Stromal cell of bone marrow (primary cell): ENCODE results near the gene RYR2.

Experiments
- DNase-seq: peaks from one replicate; pipeline ENCODE4 v3.0.0-alpha.2; 2012; ENCODE audit warnings: low read depth

RYR2 gene

GRCh38 chr1:237673631-237674030, 631.6 kb downstream of the RYR2 start:
- no peak for DNase-seq

DNA sequence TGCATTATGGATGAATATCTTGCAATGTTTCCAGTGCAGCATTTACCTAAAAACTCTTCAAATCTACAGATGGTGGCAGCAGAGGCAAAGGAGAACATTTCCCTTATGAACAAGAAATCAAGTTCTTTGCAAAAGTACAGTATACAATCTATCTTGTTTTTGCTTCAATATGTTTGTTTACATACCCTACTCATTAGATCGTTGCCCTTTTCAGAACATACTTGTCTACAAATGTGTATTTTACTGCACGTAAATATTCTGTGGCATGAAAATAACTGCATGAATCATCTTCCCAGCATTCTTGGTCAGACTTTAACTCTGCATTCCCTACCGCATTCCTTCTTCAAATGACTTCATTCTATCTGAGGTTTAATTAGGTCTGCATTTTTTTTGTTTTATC, 636.0 kb downstream of the RYR2 start:
- peak; percentile 6 for DNase-seq

DNA sequence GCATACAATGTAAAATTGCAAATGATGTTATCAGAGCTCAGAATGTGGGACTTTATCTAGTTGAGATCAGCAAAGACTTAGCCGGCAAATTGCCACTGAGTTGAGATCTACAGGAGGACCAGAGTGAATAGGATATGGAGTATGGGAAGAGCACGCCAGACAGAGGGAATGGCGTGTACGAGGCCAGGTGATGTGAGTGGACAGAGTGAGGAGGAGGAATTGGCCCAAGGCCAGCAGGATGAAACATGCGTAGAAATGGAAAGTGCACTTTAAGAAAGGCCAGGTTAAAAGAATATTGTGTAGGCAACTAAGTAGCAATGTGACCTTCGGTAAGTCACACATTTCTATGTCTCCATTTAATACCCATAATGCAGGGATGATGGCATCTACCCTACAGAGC, 637.7 kb downstream of the RYR2 start:
- DNase-seq: no peak

GRCh38 chr1:237681210-237681609, 639.2 kb downstream of the RYR2 start:
- DNase-seq: no peak

- no peak for DNase-seq
These were observed 642.3 kb downstream of the RYR2 start for GRCh38 chr1:237684236-237684635.

DNA sequence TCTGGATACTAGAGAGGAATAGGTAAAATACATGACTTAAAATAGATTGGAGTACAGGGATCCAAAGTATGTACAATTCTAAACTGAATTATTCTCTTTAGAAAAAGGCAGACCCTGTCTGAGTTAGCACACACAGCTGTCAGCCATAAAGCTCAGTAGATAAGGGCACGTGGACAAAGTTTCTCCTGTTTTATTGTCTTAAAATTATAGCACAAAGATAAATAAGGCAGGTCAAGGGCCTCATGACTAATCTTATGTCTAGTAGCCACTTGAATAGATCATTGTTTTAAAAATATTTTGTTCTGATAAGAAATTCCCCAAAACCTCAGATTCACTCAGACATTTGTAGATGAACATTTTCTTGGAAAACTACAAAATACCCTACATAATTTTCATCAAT, 643.6 kb downstream of the RYR2 start:
- DNase-seq: no peak

GRCh38 chr1:237687804-237688203, 645.8 kb downstream of the RYR2 start:
- no peak for DNase-seq

DNA sequence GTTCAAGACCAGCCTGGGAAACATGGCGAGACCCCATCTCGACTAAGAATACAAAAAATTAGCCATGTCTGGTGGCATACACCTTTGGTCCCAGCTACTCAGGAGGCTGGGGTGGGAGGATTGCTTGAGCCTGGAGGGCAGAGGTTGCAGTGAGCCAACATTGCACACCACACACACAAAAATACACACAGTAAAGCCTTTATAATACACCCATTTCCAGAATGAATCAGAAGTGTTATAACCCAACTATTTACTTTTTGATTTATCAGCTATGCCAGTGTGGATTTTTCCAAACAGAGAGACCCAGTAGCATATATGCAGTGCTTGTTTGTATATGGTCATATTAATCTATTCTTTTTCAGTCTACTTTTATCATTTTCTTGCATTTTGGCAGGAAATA, 648.7 kb downstream of the RYR2 start:
- DNase-seq: no peak

DNA sequence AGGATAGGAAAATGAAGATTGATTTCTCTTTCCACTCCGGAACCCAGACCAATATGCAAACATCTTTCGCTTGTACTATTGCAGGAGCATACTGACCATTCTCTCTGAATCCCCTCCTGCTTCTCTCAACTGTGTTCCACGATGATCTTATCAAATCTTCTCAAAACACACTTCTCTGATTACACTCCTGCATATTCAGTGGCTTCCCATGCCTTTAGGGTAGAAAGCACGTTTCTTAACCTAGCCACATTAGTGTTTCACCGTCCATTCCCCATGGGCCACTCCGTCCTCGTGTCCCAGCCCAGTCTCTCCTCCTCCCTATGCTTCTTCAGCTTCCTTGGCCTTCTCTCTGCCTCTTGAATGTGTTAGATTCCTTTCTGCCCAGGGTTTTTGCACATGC, 650.3 kb downstream of the RYR2 start:
- no peak for DNase-seq

DNA sequence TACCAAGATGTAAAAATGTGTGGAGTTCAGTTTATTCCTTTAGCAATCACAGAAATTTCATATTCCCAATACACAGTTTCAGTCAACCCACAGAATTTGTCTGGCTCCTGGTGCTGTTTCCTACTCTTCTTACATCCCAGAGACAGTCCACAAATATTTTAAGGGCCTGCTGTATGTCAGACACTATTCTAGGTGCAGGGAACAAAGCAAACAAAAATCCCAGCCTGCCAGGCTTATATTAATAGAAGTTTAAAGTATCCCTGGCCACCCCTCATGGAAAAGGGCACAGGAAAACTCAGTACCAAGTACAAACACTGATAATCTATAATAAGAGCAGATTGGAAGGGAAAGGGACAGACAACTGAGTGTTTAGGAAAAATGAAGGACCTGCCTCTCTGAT, 653.9 kb downstream of the RYR2 start:
- no peak for DNase-seq

DNA sequence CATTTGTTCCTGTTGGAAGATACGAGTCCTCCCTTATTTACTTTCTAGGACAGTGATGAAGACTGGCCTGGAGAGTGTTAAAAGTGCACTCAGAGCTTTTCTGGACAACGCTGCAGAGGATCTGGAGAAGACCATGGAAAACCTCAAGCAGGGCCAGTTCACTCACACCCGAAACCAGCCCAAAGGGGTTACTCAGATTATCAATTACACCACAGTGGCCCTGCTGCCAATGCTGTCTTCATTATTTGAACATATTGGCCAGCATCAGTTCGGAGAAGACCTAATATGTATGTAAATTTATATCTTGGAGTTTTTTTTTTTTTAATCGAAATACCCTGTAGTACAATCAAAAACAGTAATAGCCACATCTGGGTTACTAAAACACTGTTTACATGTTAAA, 658.2 kb downstream of the RYR2 start:
- DNase-seq: no peak

- DNase-seq: no peak
These were observed 659.5 kb downstream of the RYR2 start for GRCh38 chr1:237701534-237701933.

GRCh38 chr1:237702161-237702560, 660.2 kb downstream of the RYR2 start:
- DNase-seq: no peak

- DNase-seq: no peak
These were observed 663.5 kb downstream of the RYR2 start for GRCh38 chr1:237705462-237705861.

DNA sequence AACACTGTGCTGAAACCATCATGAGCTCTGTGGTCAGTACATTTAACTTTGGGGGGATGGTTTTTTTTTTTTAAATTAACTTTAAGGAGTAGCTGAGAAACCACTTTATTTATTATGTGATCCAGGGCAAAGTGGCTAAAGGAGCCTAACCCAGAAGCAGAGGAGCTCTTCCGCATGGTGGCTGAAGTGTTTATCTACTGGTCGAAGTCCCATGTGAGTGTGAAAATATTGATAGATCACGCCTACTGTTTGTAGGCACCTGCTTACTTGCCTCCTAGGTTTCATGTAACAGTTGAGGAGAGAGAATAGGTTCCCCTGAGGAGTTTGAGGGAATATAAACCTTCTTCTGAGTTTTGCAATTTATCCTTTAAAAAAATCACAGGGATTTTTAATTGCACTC, 667.4 kb downstream of the RYR2 start:
- DNase-seq: no peak

GRCh38 chr1:237711281-237711680, 669.3 kb downstream of the RYR2 start:
- no peak for DNase-seq

- no peak for DNase-seq
These were observed 670.1 kb downstream of the RYR2 start for GRCh38 chr1:237712082-237712481.

GRCh38 chr1:237712586-237713157, 670.7 kb downstream of the RYR2 start:
- DNase-seq: no peak

- DNase-seq: no peak
These were observed 671.9 kb downstream of the RYR2 start for GRCh38 chr1:237713916-237714315.

DNA sequence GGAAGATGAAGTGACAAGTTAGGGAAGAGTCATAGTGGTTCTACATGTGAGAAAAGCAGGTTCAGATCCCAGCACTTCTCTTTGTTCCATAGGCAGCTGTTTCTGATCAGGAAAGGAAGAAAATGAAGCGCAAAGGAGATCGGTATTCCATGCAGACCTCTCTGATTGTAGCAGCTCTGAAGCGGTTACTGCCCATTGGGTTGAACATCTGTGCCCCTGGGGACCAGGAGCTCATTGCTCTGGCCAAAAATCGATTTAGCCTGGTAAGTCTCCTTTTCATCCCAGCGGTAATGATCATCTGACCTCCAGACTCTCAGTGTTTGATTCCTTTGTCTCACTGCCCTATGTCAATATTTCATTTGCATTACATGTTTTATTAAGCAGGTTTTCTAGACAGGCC, 675.1 kb downstream of the RYR2 start:
- no peak for DNase-seq

GRCh38 chr1:237730826-237731350, 688.9 kb downstream of the RYR2 start:
- no peak for DNase-seq

DNA sequence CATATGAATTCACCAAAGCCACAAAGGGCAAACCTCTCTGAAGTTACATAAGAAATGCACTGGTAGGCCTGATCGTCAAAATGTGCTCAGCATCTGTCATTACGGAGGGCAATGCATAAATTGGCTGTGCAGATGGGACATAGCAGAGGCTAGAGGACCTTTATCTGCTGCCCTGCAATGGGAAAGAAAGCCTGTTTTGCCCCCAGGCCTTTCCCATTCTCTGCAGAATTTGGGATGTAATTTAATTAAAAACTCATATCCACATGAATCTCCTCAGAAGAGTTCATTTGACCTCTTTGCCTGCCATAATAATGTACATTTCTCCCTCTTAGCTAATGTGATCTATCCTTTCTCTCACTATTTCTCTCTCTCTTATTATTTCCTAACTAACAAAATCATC, 690.7 kb downstream of the RYR2 start:
- no peak for DNase-seq

GRCh38 chr1:237736372-237737029, 694.5 kb downstream of the RYR2 start:
- no peak for DNase-seq

DNA sequence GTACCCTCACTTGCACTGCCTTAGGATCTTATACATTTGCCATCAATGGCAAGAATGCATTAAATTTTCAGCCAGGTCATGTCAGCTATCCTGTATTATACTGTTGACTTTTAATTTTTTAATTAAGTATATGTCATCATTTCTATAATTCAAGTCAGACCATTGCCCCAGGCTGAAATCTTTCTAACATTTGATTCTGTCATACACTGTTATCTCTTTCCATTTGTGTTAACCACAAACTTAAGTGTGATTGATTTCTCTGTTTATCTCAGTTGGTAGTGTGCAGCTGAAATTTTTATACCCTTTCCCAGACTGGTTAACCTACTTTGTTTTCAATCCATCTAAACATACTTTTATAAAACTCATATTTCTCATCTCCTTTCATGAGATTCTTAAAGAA, 695.5 kb downstream of the RYR2 start:
- no peak for DNase-seq
